ENCODE measurements around the gene ASMTL.

Gene ASMTL

DNA sequence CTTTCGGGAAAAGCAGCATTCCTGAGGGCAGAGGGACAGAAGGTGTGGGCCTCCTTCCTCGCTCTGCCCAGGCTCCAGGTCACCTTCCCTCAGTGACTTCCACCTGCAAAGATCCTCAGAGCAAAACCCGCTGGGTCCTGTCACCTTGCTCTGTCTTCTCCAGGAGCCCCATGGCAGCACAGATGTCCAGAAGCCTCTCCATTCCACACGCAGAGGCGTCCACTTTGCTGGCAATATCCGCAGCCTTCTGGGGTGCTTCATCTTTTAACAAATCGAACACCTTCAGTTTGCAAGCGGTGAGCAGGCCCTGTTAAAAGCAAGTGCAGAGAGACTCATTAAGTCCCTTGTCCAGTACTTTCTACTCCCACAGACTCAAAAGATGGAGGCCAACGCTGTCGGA lies 27.3 kb downstream of the ASMTL start:
- H3K79me2 ChIP-seq (ENCODE audit: insufficient read depth, low read length), result no peaks in the 10 kb centered on the region
- no peak overlapping the region for H2AFZ ChIP-seq (ENCODE audit: low read depth, low read length, severe bottlenecking)
- H3K4me2 ChIP-seq (ENCODE audit: low read depth, low read length, poor library complexity, severe bottlenecking), result no peak overlapping the region
- no peak overlapping the region for H3K27ac ChIP-seq (ENCODE audit: low read depth, low read length)
- no peaks in the 10 kb centered on the region for H3K9me2 ChIP-seq (replicated peaks; ENCODE audit: insufficient read depth, low read length)
- H3F3A ChIP-seq (ENCODE audit: insufficient read depth), result no peaks in the 10 kb centered on the region
- H3K4me3 ChIP-seq (ENCODE audit: insufficient read depth, low read length, poor library complexity, severe bottlenecking), result no peak overlapping the region
- no peaks in the 10 kb centered on the region for H3K27me3 ChIP-seq (ENCODE audit: low read length)
- TF ChIP-seq, protein P1, sequence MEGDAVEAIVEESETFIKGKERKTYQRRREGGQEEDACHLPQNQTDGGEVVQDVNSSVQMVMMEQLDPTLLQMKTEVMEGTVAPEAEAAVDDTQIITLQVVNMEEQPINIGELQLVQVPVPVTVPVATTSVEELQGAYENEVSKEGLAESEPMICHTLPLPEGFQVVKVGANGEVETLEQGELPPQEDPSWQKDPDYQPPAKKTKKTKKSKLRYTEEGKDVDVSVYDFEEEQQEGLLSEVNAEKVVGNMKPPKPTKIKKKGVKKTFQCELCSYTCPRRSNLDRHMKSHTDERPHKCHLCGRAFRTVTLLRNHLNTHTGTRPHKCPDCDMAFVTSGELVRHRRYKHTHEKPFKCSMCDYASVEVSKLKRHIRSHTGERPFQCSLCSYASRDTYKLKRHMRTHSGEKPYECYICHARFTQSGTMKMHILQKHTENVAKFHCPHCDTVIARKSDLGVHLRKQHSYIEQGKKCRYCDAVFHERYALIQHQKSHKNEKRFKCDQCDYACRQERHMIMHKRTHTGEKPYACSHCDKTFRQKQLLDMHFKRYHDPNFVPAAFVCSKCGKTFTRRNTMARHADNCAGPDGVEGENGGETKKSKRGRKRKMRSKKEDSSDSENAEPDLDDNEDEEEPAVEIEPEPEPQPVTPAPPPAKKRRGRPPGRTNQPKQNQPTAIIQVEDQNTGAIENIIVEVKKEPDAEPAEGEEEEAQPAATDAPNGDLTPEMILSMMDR (IDR thresholded peaks at IDR 0.05; ENCODE audit: insufficient read depth, low read length, poor library complexity, severe bottlenecking), result no peak
- no peak for TF ChIP-seq EZH2phosphoT487 (conservative IDR thresholded peaks at IDR 0.05; ENCODE audit: low read length)
- H3K36me3 ChIP-seq (ENCODE audit: low read length), result no peaks in the 10 kb centered on the region
- no peak overlapping the region for H3K9ac ChIP-seq (ENCODE audit: low read length)
- no peaks in the 10 kb centered on the region for H4K20me1 ChIP-seq (ENCODE audit: low read depth, low read length)
- no peaks in the 10 kb centered on the region for H3K9me3 ChIP-seq (ENCODE audit: insufficient read depth, low read length)

DNA sequence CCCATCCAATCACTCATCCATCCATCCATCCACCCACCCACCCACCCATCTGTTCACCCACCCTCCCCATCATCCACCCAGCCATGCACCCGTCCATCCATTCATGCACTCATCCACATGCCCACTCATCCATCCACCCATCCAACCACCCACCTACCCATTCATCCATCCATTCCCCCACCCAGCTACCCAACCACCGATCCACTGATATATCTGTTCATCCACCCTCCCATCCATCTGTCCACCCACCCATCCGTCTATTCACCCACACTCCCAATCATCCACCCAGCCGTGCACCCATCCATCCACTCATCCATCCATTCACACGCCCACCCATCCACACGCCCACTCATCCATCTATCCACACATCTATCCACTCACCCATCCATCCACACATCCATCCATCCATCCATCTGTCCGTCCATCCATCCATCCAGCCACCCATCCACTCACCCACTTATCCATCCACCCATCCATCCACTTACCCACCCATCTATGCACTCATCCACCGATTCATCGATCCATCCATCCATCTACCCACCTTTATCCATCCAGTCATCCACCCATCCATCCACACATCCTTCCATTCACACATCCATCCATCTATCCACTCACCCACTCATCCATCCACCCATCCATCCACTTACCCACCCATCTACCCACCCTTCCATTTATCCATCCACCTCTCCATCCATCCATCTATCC lies 28.4 kb downstream of the ASMTL start:
- Histone ChIP-seq H3K79me2 (ENCODE audit: insufficient read depth, low read length) (no peaks in the 10 kb centered on the region), H4K20me1 (ENCODE audit: low read depth, low read length) (no peaks in the 10 kb centered on the region), H3K4me2 (ENCODE audit: low read depth, low read length, poor library complexity, severe bottlenecking) (no peak overlapping the region), H3K9ac (ENCODE audit: low read length) (no peak overlapping the region), H3K27me3 (ENCODE audit: low read length) (no peaks in the 10 kb centered on the region), H3K36me3 (ENCODE audit: low read length) (no peaks in the 10 kb centered on the region), H3K9me3 (ENCODE audit: insufficient read depth, low read length) (no peaks in the 10 kb centered on the region), H3K9me2 (replicated peaks; ENCODE audit: insufficient read depth, low read length) (no peaks in the 10 kb centered on the region), H3F3A (ENCODE audit: insufficient read depth) (no peaks in the 10 kb centered on the region), H3K4me3 (ENCODE audit: insufficient read depth, low read length, poor library complexity, severe bottlenecking) (no peak overlapping the region), H3K27ac (ENCODE audit: low read depth, low read length) (no peak overlapping the region), H2AFZ (ENCODE audit: low read depth, low read length, severe bottlenecking) (no peak overlapping the region)
- TF ChIP-seq, protein P1 (IDR thresholded peaks at IDR 0.05; ENCODE audit: insufficient read depth, low read length, poor library complexity, severe bottlenecking), result no peak
- no peak for TF ChIP-seq EZH2phosphoT487 (conservative IDR thresholded peaks at IDR 0.05; ENCODE audit: low read length)

DNA sequence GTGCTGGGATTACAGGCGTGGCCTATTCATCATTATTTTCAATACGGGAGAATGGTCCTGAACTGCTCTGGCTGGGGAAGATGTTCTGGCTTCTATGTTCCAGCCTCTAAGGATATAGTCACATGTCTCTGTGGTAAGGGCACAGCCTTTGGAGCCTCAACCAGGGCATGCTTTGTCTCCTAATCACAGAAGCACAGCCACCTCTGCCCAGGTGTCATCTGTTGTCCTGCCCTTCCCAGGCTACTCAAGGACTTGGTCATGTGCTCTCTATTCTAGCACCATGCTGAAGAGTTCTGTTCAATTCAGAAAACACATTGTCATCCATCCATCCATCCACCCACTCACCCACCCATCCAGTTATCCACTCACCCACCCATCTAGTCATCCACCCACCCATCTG lies 29.5 kb downstream of the ASMTL start:
- no peaks in the 10 kb centered on the region for H4K20me1 ChIP-seq (ENCODE audit: low read depth, low read length)
- H3K4me3 ChIP-seq (ENCODE audit: insufficient read depth, low read length, poor library complexity, severe bottlenecking), result no peak overlapping the region
- no peaks in the 10 kb centered on the region for H3F3A ChIP-seq (ENCODE audit: insufficient read depth)
- no peak overlapping the region for H3K9ac ChIP-seq (ENCODE audit: low read length)
- no peak overlapping the region for H3K27ac ChIP-seq (ENCODE audit: low read depth, low read length)
- no peaks in the 10 kb centered on the region for H3K27me3 ChIP-seq (ENCODE audit: low read length)
- H3K9me3 ChIP-seq (ENCODE audit: insufficient read depth, low read length), result no peaks in the 10 kb centered on the region
- TF ChIP-seq EZH2phosphoT487 (conservative IDR thresholded peaks at IDR 0.05; ENCODE audit: low read length), result no peak
- TF ChIP-seq, protein P1 (IDR thresholded peaks at IDR 0.05; ENCODE audit: insufficient read depth, low read length, poor library complexity, severe bottlenecking), result no peak
- no peaks in the 10 kb centered on the region for H3K79me2 ChIP-seq (ENCODE audit: insufficient read depth, low read length)
- H2AFZ ChIP-seq (ENCODE audit: low read depth, low read length, severe bottlenecking), result no peak overlapping the region
- H3K36me3 ChIP-seq (ENCODE audit: low read length), result 0 out of 2 replicates have a peak, but pooled peaks cover 2% of the 10 kb centered on the region
- H3K4me2 ChIP-seq (ENCODE audit: low read depth, low read length, poor library complexity, severe bottlenecking), result no peak overlapping the region
- no peaks in the 10 kb centered on the region for H3K9me2 ChIP-seq (replicated peaks; ENCODE audit: insufficient read depth, low read length)

Measured in SU-DHL-6 (cell line).